Activated CD4-positive, CD25-positive, alpha-beta regulatory T cell (primary cell): Measurements from ENCODE around the gene TNFRSF11A.

Experiments
- DNase-seq, 4 experiments: peaks; one replicate each; lab custom pipeline; 2025; lab: John Stamatoyannopoulos, UW

TNFRSF11A gene

DNA sequence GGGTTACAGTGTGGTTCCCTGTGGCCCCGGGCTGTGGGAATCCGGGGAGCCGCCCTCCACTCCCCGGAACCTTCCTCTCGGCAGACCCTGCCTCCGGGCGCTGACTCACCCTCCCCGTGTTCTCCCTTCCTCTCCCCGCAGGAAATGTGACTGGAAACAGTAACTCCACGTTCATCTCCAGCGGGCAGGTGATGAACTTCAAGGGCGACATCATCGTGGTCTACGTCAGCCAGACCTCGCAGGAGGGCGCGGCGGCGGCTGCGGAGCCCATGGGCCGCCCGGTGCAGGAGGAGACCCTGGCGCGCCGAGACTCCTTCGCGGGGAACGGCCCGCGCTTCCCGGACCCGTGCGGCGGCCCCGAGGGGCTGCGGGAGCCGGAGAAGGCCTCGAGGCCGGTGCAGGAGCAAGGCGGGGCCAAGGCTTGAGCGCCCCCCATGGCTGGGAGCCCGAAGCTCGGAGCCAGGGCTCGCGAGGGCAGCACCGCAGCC lies 59.5 kb downstream of the TNFRSF11A start:
- no peak for DNase-seq

DNA sequence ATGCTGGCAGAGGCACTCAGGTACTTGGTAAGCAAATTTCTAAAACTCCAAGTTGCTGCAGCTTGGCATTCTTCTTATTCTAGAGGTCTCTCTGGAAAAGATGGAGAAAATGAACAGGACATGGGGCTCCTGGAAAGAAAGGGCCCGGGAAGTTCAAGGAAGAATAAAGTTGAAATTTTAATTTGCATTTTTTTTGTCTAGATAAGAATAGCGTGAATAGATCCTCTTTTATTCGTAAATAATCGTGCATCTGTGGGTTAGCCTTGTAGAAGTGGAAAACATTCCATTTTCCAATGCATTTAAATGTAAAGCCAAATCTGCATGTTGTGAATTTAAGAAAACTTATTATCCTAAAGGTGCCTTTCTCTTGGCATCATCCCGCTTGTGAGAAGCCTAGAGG lies 61.0 kb downstream of the TNFRSF11A start:
- DNase-seq = no peak

DNA sequence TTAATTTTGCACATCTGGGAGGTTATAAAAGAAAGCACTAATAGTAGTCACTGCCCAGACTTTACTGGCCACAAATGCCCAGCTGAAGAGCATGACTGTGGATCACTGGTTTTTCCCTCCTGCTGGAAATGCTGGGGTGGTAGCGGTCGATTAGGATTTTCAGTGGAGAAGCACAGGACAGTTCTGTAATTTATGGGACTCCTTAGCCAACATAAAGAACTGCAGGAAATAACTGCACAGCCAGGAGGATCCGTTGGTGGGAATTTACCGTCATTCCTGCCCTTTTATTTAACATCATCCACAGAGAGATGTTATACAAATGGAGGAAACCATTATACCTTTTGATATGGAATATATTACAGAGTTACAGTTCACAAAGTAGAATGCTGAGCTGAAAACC lies 61.5 kb downstream of the TNFRSF11A start:
- DNase-seq = no peak

GRCh38 chr18:62387257-62387656 lies 62.1 kb downstream of the TNFRSF11A start:
- no peak for DNase-seq

DNA sequence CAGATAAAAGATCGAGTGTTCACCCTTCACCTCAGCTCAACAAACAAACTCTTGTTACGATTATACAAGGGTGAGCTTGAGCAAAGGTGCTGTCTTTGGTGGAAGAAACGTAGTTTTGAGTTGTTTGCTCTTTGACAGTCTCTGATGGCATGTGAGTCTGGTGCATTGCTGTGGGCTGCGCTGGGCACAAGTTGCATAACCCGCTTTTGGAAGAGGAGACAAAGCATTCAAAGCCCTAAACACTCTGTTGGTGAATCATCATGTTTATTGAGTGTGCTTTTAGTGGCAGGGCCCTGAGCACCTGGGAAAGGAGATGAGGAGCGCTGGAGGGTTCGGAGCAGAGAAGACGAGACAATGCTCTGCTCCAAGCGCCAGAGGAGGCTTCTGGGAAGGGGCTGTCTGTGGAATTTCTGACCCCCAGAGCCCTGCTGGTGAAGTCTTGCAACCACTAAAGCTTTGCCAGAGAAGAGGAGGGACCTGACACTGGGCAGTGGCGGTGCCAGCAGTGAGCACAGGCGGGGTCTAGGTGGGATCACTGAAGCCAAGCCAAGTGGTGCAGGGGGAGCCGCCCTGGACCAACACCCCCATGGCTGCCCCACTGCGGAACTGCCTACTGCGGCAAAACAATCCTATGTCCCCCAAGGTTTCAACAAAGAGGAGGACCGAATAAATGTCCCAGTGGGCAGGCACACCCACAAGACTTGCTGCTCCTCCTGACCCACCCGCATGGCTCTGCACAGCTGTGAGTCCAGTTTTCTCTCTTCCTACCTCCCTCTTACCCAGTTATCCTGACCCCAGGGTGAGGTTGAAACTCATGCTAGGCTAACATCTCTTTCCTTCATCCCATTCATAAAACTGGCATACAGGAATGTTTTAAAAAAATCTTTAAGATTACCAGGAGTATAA lies 64.0 kb downstream of the TNFRSF11A start:
- DNase-seq = no peak

- no peak for DNase-seq
Measured at GRCh38 chr18:62389761-62390481, 64.8 kb downstream of the TNFRSF11A start.

GRCh38 chr18:62394006-62394763 lies 69.1 kb downstream of the TNFRSF11A start:
- DNase-seq = no peak

DNA sequence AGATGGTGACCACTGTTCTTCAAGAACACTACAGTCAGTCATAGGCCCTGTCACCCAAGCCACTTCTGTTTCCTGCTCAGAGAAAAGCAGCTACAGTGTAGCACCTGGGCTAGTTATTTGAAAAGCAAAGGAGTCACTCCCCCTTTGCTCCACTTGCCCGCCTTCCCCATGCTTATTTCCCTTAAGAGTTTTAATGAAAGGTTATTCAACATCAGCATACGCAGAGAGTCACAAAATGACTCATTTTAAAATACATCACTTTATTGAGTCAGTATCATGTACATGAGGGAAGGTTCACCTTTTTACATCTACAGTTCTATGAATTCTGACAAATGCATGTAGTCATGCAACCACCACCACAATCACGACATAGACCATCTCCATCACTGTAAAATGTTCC lies 71.3 kb downstream of the TNFRSF11A start:
- no peak for DNase-seq

- DNase-seq = no peak
Measured at GRCh38 chr18:62396967-62397366, 71.9 kb downstream of the TNFRSF11A start.

- no peak for DNase-seq
Measured at GRCh38 chr18:62398291-62398690, 73.2 kb downstream of the TNFRSF11A start.

GRCh38 chr18:62399276-62399675 lies 74.2 kb downstream of the TNFRSF11A start:
- no peak for DNase-seq

- DNase-seq = no peak
Measured at GRCh38 chr18:62399781-62400308, 74.7 kb downstream of the TNFRSF11A start.

- DNase-seq = no peak
Measured at GRCh38 chr18:62400916-62401315, 75.8 kb downstream of the TNFRSF11A start.

GRCh38 chr18:62402342-62402948 lies 77.3 kb downstream of the TNFRSF11A start:
- no peak for DNase-seq

DNA sequence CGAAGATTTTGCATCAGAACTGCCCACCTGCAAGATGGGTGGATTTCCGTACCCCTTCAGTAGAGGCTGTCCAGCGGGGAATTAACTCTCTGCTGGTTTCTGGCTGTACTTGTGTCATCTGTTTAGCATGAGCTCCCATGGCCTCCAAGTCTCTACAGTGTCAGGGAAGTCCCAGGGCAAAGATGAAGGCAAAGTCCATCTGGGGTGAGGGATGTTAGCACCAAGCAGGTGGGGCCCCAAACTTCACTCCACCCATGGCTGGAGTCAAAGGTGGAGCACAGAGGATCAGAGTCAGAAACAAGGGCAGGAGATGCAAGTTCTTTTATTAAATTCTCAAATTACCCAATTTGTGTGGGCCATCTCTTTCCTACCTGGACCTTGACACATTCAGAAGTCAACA lies 78.0 kb downstream of the TNFRSF11A start:
- no peak for DNase-seq

- DNase-seq = no peak
Measured at GRCh38 chr18:62404881-62405280, 79.8 kb downstream of the TNFRSF11A start.

GRCh38 chr18:62407660-62408059 lies 82.5 kb downstream of the TNFRSF11A start:
- DNase-seq = no peak

- DNase-seq = no peak
Measured at GRCh38 chr18:62409821-62410220, 84.7 kb downstream of the TNFRSF11A start.

DNA sequence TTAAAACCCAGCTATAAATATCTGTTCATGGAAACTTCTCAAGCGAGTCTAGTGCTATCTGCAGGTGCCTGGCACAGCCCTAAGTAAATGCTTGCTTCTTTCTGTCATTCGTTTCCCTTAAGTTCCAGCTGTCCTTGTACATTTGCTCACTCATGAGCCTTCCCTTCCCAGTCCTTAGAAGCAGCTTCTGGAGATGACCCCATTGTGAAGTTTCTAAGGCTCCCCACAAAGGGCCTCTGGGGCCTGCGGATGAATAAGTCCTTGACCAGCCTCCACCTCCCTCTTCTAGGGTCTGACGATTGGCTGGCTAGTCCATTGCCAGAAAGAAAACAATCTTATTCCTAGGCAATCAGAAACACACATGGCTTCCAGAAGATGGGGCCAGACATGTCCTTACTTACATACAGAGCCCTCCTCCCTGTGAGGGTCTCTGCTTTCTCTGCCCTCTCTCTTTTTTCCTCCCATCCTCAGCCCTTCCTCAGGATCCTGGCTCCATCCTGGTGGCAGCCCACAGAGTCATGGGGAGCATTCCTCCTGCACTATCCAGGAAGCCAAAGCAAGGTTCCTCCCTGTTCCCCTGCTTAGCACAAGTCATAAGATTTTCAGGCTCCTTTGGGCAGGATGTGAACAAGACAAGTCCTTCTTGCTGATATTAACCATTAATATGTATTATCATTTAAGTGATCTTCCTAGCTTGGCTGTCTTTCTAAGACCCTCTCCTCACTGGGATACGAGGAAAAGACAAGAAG lies 87.3 kb downstream of the TNFRSF11A start:
- no peak for DNase-seq

DNA sequence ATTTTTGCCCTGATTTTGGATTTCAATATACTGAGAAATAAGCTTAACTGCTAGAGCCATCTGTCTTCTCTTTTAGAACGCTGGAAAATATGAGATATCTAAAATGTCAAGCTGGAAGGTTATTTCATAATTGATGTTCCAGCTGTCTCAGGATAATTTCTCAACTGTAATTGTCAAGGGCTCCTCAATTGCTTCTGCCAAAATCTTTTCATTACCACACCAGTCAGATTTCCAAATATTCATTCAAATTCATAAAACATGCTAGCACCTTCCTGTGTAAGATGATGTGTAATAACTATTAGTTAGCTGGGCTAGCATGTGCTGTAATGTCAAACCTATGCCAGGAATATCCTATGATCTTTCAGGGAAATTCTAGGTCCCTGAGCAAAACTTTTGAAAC lies 88.1 kb downstream of the TNFRSF11A start:
- no peak for DNase-seq

DNA sequence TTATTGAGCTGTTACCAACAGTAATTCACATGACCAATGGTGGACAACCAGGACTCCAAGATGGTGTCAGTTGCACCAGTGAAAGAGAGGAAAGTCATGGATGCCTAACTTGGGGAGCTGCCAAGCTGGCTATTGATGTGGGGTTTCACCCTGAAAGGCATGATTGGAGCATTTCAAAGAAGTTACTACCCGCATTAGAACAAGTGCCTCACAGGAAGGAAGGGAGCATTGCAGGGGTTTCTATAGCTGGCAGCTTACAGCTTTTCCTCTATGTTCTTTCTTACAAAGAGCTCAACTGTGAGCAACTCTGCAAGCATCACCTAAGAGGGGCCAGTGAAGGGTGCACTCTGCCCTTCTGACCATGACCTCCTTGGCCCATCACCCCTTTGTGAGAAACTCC lies 93.1 kb downstream of the TNFRSF11A start:
- DNase-seq = no peak
